Cortex of kidney (tissue), 1 donor: ENCODE results near the gene TBCE.
A peak's percentile ranks its signal among the peaks of the same experiment; 100 is the strongest.

Source experiments
- DNase-seq: peaks from one replicate; lab custom pipeline; 2025; lab: John Stamatoyannopoulos, UW

Gene TBCE

DNA sequence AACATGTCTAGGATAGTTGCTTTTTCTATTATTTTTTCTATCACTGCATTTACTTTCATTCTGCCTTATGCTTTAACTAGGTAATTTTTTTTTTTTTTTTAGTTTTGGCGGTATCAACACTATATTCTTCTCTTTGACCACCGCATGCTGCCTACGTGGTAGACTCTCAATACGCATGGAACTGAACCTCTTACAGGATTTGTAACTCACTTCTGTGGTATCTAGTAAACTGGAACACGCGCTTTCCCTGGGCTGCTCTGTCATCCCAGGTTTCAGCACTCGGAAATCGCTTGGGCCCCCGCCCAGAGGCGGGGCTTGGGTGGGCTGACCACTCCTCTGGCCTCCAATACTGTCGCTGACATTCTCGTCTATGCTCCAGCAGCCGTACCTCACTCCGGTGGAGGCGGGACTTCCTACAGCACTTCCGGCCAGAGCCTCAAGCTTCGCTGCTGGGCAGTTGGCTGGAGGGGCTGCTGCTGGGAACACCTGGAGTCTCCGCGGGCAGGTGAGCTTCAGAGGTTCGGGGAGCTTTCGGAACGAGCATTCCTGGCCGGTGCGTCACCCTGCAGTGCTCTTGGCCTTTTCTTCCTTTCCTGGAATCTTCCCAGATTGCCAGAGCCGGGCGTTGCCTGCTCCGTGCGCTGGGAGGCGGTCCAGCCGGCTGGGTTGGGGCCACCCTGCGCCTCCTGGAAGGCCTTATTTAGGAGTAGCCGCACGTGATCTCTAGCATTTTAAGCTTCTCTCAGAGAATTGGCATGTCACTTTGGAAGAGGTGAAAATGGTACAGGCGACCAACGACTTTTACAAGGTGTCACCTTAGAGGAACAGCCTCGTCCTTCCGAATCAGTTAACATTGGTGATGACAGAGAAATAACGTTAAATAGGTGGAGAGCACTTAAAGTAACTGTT is at the start of gene TBCE:
TBCE (plus strand) TSS at position 428 of the 909 bp plus-strand sequence. CDS start 12,623 bp downstream, outside the sequence.
- peak; percentile 48 for DNase-seq

- DNase-seq: no peak
Observed at GRCh38 chr1:235319255-235319654, 48.0 kb upstream of the TBCE start.

GRCh38 chr1:235320521-235321179 is 46.6 kb upstream of the TBCE start:
- DNase-seq: no peak

DNA sequence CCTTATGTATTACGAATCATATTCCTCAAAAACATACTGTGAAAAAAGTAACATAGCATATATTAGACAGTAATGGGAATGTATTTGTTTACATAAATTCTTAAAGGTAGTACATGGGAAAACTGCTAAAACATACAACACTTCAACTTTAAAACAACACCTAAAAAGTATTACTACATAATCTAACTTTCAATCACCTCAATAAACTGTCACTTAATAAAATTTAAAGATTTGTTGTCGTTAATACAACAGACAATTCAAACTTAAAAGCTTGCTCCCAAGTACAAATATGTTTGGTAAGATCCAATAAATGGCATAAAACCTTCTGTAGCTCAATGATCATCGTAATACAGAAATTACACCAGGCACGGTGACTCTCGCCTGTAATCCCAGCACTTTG is 42.9 kb upstream of the TBCE start:
- DNase-seq: no peak

DNA sequence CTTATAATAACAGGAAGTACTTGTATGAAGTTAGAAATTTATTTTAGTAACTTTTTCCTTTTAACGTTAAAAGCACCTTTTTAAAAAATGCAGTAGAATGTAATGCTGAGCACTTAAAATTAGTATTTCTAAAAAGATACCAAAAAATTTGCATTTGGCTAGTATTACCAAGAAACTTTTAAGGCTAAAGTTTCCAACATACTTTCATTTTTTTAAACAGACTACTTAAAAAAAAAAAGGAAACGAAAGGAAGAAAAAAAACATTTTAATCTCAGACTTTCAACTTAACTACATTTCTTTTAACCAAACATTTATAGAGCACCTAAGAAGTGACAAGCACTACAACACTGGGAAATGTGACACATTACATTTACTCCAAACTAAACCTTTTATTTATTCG is 42.1 kb upstream of the TBCE start:
- DNase-seq: no peak

GRCh38 chr1:235325854-235326253 is 41.4 kb upstream of the TBCE start:
- no peak for DNase-seq

- no peak for DNase-seq
Observed at GRCh38 chr1:235326719-235327558, 40.3 kb upstream of the TBCE start.

- DNase-seq: no peak
Observed at GRCh38 chr1:235327559-235328270, 39.5 kb upstream of the TBCE start, which contains the start of gene ARID4B. Gene ARID4B, minus strand, starts transcription at chr1:235328179. Its CDS starts 1,260 bp downstream, at chr1:235326919.

- DNase-seq: peak; percentile 41
Observed at GRCh38 chr1:235328271-235329138, 38.7 kb upstream of the TBCE start, which contains the start of gene GGPS1. Gene GGPS1, plus strand, starts transcription at chr1:235328570. Its CDS starts 6,695 bp downstream, at chr1:235335265.

DNA sequence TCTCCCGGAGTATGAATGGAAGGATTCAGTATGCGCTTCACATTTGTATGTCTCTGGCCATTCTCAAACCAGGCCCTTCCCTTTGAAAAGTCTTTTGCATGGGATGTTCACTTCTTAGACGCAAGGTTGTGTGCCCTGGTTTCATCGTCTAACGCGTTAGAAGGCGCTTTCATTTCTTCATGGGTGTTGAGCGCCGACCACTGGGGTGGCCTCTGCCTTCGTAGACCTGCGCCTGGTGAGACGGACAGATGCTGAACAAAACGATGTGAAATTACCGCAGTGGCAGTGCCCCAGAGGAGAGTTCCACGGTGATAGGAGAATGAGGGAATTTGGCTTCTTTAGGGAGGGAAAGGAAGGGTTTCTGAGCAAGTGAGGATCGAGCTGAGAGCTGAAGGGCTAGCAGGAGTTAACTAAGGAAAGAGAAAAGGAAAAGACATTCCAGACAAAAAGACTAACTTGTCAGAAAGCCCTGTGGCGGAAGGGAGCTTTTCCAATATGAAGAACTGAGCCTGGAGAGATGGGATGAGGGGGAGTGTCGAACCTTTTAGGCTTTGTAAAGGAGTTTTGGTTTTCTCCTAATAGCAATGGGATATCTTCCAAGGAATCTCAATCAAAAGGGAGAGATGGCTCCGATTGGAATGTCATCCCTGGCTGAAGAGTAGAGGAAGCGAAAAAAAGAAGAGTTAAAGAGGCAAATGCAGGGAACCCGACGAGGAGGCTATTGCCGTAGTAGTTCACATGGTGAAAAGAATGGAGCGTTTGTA is 37.9 kb upstream of the TBCE start:
- DNase-seq: no peak

GRCh38 chr1:235330918-235331285 is 36.3 kb upstream of the TBCE start:
- DNase-seq: no peak

GRCh38 chr1:235331401-235331800 is 35.8 kb upstream of the TBCE start:
- DNase-seq: no peak

DNA sequence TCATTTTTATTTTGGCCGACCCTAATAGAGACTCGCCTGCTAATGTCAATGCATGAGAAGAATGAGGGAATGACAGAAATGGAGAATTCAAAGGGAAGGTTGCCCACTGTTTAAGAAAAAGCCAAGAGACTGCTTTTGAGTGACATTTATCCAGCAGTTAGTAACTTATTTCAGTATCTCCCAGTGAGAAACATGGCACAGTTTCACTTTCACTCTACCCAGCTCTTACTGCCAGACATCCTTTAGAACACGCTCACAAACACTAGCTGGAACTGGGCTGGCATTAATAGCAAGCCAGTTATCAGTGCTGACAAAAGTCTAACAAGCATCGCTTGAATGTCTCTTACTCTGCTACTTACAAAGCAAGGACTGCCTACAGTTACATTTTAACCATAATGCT is 30.3 kb upstream of the TBCE start:
- no peak for DNase-seq

DNA sequence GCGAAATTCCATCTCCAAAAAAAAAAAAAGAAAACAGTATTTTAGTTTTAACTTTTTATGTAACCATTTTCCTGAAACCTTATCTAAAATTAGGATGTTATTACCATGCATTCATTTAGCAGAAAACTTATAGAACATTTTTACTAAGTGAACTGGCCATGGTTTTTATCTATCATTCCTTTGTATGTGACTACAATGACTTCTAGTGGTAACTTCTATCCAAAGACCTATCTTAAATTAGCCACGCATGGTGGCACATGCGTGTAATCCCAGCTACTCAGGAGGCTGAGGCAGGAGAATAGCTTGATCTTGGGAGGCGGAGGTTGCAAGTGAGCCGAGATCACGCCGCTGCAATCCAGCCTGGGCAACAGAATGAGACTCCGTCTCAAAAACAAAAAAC is 27.5 kb upstream of the TBCE start:
- no peak for DNase-seq

DNA sequence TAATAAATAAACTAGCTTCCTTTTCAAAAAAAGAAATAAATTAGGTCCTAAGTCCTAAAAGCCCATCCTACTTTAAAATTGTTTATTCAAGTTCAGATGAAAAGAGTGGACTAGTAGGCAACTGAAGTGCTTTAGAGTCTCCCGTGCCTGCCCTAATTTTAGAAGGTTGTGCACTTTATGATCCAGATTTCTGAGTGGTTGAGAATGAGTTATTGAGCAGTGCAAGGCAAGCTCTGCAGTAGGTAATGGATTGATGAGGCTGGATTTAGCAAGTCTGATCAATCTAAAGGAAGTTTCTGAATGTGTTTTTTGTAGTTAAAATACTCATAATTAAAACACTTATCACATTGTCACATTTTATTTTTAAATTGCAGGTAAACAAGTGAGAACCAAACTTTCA is 25.9 kb upstream of the TBCE start:
- no peak for DNase-seq

DNA sequence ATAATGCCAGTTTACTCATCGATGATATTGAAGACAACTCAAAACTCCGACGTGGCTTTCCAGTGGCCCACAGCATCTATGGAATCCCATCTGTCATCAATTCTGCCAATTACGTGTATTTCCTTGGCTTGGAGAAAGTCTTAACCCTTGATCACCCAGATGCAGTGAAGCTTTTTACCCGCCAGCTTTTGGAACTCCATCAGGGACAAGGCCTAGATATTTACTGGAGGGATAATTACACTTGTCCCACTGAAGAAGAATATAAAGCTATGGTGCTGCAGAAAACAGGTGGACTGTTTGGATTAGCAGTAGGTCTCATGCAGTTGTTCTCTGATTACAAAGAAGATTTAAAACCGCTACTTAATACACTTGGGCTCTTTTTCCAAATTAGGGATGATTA is 25.2 kb upstream of the TBCE start:
- no peak for DNase-seq

DNA sequence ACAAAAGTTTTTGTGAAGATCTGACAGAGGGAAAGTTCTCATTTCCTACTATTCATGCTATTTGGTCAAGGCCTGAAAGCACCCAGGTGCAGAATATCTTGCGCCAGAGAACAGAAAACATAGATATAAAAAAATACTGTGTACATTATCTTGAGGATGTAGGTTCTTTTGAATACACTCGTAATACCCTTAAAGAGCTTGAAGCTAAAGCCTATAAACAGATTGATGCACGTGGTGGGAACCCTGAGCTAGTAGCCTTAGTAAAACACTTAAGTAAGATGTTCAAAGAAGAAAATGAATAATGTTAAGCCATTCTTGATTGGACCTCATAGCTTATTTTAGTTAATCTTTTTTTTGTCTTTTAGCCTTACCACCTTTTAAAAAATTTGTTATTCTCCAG is 24.8 kb upstream of the TBCE start:
- DNase-seq: no peak

- DNase-seq: no peak
Observed at GRCh38 chr1:235343726-235344125, 23.5 kb upstream of the TBCE start.

DNA sequence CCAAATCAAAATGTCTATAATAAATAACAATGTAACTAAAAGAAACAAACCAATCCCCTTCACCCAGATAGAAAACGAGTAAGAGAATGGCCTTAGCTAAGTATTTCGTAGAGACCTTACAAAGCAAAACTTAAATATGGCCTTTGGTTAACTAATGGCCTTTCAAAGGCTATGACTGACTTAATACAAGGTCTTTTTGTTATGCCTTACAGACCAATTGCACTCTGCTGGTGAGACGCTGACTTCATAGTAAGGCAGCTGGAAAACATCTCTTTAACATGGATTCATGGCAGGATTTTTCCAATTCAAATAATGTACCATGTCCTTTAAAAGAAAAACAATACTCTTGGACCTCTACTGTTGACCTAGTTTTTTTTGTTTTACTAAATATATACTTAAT is 15.8 kb upstream of the TBCE start:
- no peak for DNase-seq

DNA sequence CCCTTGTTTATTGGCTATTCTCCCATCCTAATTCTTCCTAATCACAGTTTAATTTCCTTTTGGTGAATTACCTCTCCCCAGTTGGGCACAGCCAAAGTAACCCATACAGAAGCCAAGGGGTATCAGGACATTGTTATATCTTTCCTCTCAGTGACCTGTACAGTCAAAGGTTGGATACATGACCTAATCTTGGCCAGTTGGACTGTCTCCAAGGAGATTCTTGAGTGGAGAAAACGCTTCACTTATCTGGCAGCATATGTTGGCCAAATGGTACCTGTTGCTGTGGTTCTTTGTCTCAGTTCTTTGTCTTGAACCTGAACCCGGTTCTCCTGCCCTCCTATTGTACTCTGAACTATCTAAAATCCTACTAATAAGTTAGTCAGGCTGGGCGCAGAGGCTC is 15.3 kb upstream of the TBCE start:
- DNase-seq: no peak
